GM18505 (cell line): ENCODE data around the gene SMTNL2.
"Not testable (repeated sequence)": the region's sequence is repeated elsewhere in the genome, so short reads cannot be mapped to it uniquely, and the experiment has no call there.

Source experiments
- ATAC-seq: cut with Tn5 transposase; IDR thresholded peaks from one replicate; pipeline ENCODE4 v1.9.1; 2021; ENCODE audit not compliant: unreplicated experiment
- POLR2A ChIP-seq: IDR thresholded peaks from 4 replicates; pipeline ENCODE4 v1.6.1; 2011; ENCODE audit warnings: borderline replicate concordance; ENCODE audit not compliant: insufficient read depth, insufficient read length; ENCODE audit errors: extremely low read depth

The SMTNL2 gene

GRCh38 chr17:4622375-4622774, 38.0 kb downstream of the SMTNL2 start:
- TF ChIP-seq POLR2A: no peak
- no peak for ATAC-seq

- no peak for TF ChIP-seq POLR2A
- ATAC-seq: no peak
Observed at GRCh38 chr17:4623249-4623648, 38.9 kb downstream of the SMTNL2 start.

DNA sequence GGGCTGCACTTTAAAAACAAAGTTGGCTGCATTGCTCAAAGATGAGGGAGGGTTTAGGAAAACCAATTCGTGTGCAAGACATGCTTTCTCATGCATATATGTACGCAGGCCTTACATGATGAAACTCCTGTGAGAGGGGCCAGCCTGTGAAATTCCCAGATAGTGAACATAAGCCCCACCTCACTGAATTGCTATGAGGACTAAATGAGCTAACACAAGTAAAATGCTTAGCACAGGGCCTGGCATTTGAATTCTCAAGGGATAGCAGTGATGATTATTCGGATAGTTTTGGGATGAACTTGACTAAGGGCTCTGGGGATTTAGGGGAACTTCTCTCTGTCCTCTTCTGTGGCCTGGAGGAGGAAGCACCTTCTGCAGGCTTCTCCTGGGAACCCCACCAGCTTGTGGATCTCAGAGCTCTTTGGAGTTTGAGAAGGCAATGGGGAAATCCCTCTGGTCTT, 40.2 kb downstream of the SMTNL2 start:
- ATAC-seq: not testable (repeated sequence)

DNA sequence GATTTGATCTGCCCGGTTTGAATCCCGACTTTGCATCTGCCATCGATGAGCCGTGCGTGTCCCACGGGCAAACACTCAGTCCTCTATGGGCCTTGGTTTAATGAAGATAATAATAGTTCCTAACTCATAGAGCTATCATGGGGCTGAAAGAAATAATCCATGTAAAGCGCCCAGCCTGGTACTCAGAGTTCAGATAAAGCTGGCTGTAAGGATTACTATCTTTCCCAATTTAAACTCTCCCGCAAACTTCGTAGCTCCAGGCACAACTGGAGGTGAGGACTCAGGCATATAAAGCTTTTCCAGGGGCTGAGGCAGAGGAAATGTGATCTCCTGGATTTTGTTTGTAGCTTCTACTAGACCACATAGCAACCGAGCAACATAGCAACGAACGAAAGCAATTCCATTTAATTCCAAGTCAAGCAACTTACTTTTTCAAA, 40.9 kb downstream of the SMTNL2 start:
- ATAC-seq: no peak
- TF ChIP-seq POLR2A: no peak

DNA sequence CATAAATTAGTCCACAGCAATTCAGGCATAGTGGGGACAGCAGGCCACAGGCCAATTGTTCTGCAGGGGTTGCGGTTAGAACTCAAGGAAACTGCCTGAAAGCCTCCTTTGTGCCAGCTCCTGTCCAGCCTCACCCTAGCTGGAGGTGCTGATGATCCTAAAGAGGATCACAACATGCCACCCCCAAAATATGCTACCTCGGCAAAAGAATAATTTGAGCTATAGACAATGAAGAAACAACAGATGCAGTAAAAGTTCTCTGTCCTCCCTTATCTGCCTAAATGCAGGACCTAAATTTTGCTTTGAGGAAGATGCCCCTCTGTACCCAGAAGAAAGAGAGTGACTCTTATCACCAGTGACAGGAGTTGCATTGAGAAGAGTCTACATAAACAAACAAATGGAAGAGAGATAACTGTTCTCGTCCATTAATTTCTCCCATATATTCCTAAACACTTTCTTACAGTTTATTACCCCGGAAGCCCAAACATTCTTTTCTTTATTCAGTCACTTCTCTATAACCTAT, 42.5 kb downstream of the SMTNL2 start:
- no peak for ATAC-seq
- TF ChIP-seq POLR2A: no peak

DNA sequence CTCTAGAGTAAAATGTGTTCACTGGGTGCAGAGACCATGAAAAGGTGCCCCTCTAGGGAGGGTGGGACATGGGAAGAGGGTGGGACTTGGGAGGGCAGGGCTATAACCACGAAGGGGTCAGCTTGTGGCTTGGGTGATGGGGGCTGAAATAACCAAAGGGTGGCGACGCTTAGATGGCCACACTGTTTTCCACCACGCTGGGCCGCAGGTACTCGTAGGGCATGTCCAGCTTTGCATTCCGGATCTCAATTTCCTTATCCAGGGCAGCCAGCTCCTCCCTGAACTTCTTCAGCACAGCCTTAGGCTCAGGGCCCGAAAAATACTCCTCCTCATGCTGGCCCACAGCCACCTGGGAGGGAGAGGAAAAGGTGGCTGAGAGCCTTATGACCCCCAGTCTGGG, 47.1 kb downstream of the SMTNL2 start:
- ATAC-seq: no peak
- no peak for TF ChIP-seq POLR2A

DNA sequence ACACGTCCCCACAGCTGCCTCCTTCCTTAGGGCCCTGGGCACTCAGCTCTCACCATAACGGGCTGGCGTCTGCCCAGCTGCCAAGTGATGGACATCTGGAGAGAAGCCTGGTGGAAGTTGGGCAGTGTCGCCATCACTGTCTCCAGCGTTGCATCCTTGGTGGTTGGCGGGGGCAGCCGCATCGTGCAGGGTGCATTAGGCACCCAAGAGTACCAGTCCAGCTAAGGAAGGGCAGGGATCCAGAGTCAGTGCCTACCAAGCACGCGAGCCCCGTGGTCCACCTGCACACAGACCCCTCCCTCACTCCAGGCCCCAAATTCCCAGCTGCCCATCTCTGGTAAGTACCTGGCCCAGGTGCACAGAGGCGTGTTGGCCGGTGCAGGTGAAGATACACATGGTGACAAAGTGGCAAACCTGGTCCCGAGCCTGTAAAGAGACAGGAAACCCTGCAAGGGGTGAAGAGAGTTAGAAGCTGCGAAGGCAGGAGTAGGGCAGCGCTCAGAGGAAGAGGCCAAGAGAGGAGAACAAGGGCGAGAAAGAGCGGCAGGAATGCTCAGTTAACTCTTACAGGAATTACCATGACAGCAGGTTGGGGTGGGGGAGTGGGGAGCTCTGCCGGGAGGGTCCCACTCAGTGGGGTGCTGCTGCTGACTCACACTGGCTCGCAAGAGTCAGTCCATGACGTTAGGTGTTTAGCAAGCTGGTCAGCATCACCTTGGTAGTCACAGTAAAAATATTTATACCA, 47.7 kb downstream of the SMTNL2 start:
- no peak for ATAC-seq
- TF ChIP-seq POLR2A: no peak

GRCh38 chr17:4632581-4632920, 48.2 kb downstream of the SMTNL2 start:
- TF ChIP-seq POLR2A: no peak
- no peak for ATAC-seq

GRCh38 chr17:4633643-4634042, 49.3 kb downstream of the SMTNL2 start:
- ATAC-seq: no peak
- no peak for TF ChIP-seq POLR2A

DNA sequence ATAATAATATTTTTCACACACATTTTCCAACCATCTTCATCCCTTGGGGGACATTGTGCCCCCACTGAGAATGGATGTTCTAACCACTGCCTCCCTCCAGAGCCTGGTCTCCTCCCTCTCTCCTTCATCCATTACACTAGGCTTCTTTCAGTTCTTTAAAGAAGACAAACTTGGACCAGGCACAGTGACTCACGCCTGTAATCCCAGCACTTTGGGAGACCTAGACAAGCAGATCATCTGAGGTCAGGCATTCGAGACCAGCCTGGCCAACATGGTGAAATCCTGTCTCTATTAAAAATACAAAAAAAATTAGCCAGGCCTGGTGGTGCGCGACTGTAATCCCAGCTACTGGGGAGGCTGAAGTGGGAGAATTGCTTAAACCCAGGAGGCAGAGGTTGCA, 50.6 kb downstream of the SMTNL2 start:
- no peak for ATAC-seq
- TF ChIP-seq POLR2A: no peak

- ATAC-seq: peak; percentile 55
- no peak for TF ChIP-seq POLR2A
Observed at GRCh38 chr17:4635823-4636375, 51.6 kb downstream of the SMTNL2 start.

GRCh38 chr17:4636474-4637100, 52.3 kb downstream of the SMTNL2 start:
- ATAC-seq: no peak
- no peak for TF ChIP-seq POLR2A

DNA sequence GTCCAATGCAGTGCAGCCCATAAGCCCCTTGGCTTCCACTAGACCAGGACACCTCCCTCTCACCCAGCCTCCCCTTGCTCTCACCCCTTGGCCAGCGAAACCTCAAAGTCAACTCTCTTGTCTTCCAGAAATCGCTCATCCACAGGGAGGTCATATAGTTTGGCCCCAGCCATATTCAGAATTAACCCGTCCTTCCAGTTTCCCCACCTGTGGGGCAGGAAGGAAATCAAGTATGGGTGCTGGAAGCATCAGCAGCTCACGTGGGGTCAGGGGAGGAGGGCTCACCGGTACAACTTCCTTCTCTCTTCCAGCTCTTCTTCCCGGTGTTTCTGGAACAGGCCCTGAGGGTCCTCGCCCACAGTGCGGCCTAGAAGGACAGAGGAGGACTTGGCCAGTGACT, 54.4 kb downstream of the SMTNL2 start:
- not testable (repeated sequence) for ATAC-seq

GRCh38 chr17:4639301-4640059, 55.2 kb downstream of the SMTNL2 start:
- not testable (repeated sequence) for ATAC-seq

DNA sequence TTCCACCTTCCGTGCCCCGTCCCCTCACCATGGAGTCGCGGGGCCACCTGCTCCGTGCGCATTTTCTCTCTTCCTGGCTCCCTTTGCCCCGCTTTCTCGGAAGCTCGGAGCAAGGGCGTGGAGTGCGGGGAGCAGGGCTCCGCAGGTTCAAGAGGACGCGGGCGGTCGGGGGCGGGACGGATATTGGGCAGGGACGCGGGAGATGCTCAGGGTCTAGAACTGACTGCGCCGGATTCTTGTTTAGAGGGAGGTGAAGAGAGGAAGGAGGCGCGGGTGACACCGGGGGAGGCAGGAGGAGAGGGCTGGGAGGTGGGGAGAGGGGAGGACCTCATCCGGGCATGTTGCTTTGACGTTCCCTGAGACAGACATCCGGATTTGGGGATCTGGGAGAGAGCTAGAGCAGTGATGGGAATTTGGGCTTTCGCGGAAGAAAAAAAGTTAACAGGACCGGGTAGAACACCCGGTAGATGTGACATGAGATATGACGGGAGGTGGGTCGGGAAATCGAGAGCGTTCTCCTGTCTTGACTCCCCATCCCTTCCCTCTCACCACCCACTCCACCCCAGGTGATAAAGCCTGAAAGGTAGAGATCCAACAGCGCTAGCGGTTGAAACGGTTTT, 56.4 kb downstream of the SMTNL2 start:
- ATAC-seq: not testable (repeated sequence)
